Retina (tissue), 1 donor: Measurements from ENCODE around the gene TAS2R39.
"Not testable (repeated sequence)": the region's sequence is repeated elsewhere in the genome, so short reads cannot be mapped to it uniquely, and the experiment has no call there.

Experiments
- DNase-seq: peaks from one replicate; pipeline ENCODE4 v3.0.0-alpha.2; 2016

Gene TAS2R39

GRCh38 chr7:143183024-143183423, at the start of gene TAS2R39:
Gene TAS2R39 (plus strand): TSS chr7:143183419. CDS start chr7:143183419, 0 bp downstream.
- no peak for DNase-seq

GRCh38 chr7:143147070-143147469, 36.1 kb upstream of the TAS2R39 start:
- no peak for DNase-seq

DNA sequence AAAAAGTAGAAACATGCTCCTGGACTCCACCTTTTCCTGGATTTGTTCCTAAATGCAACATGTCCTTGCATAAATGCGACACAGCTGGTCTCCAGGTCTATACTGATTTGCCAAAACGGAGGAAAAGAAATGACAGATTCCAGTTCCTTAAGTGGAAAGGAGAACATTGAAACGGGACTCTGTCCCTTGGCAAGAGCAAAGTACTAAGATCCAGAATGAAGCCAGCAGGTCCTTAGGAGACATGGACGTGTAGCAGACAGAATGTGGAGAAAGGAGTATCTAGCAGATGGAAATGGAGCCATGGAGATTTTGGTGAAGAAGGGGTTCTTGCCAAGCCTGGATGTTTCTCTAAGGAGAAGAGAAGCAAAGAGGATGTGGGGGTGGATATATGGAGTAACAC, 35.2 kb upstream of the TAS2R39 start:
- DNase-seq = no peak

GRCh38 chr7:143148651-143149050, 34.6 kb upstream of the TAS2R39 start:
- DNase-seq = no peak

- DNase-seq = not testable (repeated sequence)
These were observed 32.5 kb upstream of the TAS2R39 start for GRCh38 chr7:143150696-143151095.

DNA sequence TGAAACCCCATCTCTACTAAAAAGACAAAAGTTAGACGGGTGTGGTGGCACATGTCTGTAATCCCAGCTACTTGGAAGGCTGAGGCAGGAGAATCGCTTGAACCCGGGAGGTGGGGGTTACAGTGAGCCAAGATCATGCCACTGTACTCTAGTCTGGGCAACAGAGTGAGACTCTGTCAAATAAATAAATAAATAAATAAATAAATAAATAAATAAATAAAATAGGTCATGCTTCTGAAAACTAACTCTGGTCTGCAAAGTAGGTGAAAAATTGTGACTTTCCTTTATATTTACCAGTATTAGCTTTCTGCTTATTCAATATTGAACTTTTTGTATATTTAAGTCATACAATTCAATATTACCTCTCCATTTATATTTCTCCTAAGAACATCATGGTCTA, 24.6 kb upstream of the TAS2R39 start:
- not testable (repeated sequence) for DNase-seq

DNA sequence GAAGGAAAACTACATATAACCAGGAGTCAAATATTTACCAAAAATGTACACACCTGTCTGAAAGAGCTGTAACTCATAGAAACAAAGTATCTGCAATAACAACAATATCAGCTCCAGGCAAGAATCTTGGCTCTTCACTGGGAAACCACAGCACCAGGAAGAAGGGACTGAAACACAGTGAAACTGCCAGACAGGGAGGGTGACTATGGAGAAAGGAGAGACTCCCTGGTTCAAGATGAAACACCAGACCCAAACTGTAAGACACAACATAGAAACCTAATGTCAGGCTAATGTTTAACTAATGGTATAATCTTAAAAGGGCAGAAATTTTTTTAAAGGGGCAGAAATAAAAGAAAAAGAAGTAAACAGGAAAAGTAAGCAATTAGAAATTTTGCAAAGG, 11.5 kb upstream of the TAS2R39 start:
- no peak for DNase-seq

GRCh38 chr7:143172354-143172753, 10.9 kb upstream of the TAS2R39 start:
- no peak for DNase-seq

DNA sequence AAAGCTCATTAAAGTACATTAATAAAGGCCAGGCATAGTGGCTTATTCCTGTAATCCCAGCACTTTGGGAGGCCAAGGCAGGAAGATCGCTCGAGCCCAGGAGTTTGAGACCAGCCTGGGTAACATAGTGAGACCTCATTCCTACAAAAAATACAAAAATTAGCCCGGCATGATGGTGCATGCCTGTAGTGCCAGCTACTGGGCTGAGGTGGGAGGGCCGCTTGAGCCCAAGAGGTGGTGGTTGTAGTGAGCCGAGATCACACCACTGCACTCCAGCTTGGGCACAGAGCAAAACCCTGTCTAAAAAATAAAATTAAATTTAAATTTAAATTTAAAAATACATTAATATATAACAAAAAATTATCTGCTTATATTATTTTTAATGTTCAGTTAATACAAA, 7.1 kb upstream of the TAS2R39 start:
- no peak for DNase-seq

- no peak for DNase-seq
These were observed 5.7 kb upstream of the TAS2R39 start for GRCh38 chr7:143177374-143178119.

GRCh38 chr7:143180771-143181170, 2.4 kb upstream of the TAS2R39 start:
- not testable (repeated sequence) for DNase-seq

- DNase-seq = no peak
These were observed 1.9 kb upstream of the TAS2R39 start for GRCh38 chr7:143181349-143181748.

DNA sequence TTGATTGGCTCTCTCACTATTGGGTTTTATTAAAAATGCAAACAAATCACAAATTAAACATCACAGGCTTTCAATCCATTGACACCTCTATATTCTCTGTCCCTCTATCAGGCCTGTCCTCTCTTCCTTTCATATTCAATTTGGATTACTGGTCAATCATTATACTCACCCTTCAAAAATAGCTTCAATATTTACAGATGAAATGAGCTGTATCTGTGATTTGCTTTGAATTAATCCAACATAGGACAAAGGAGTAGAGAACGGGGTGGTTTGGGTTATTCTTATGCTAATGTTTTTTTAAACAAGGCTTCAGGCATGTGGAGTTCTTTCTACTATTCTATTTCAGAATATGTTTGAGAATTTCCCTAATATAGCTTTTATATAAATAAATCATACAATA, 2.3 kb downstream of the TAS2R39 start:
- DNase-seq = no peak

DNA sequence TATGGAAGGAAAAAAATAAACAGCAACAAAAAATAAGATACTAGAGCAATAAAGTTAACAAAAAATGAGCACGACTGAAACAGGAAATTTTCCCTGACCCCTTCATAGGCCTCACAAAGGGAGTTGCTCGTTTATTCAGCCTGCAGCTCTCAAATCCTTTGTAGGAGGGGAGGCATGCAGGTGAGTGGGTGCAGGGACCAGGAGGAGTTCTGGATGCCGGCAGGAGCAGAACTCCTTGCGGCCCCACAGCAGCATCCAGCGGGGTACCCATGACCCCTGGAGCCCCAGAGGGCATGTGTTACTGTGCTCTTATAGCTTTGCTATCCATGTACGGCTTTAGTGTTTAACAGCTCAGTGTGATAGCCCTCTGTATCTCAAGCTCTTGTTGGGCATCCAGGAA, 5.8 kb downstream of the TAS2R39 start:
- DNase-seq = no peak

DNA sequence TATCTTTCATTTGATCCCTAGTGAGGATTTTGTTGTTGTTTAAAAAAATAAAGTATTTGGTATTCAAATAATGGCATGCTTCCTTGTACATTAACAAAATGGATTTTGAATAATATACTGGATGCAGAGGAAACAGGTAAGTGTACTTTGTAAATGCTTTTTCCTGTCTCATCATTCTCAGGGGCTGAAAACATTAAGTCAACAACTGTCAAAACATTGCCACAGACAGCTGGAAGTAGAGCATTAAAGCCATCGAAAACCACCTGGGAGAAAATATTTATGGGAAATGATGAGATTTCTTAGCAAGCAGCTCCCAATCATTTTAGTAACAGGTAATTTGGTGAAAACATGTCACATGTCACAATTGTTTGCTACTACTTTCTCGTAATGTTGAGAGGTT, 10.7 kb downstream of the TAS2R39 start:
- no peak for DNase-seq

DNA sequence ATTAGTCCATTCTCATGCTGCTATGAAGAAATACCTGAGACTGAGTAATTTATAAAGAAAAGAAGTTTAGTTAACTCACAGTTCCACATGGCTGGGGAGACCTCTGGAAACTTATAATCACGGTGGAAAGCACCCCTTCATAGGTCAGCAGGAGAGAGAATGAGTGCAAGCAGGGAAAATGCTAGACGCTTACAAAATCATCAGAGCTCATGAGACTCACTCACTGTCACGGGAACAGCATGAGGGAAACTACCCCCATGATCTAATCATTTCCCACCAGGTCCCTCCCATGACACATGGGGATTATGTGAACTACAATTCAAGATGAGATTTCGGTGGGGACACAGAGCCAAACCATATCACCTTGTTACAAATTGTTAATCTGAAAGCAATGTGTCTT, 15.8 kb downstream of the TAS2R39 start:
- DNase-seq = no peak

- DNase-seq = no peak
These were observed 18.9 kb downstream of the TAS2R39 start for GRCh38 chr7:143202161-143202560.

GRCh38 chr7:143203386-143203785, 20.2 kb downstream of the TAS2R39 start:
- DNase-seq = no peak

- no peak for DNase-seq
These were observed 22.5 kb downstream of the TAS2R39 start for GRCh38 chr7:143205560-143206293.

DNA sequence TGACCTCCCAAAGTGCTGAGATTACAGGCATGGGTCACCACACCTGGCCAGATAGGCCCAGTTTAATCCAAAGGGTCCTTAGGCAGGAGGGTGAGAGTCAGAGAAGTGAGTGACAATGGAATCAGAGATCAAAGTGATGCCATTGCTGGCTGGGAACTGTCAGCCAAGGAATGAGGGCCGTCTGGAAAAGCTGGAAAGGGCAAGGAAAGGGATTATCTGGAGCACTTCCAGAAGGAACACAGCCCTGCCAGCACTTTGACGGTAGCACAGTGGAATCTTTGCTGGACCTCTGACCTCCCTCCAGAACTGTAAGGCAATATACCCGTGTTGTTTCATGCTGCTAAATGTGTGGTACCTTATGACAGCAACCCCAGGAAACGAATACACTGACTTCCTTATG, 27.3 kb downstream of the TAS2R39 start:
- no peak for DNase-seq

DNA sequence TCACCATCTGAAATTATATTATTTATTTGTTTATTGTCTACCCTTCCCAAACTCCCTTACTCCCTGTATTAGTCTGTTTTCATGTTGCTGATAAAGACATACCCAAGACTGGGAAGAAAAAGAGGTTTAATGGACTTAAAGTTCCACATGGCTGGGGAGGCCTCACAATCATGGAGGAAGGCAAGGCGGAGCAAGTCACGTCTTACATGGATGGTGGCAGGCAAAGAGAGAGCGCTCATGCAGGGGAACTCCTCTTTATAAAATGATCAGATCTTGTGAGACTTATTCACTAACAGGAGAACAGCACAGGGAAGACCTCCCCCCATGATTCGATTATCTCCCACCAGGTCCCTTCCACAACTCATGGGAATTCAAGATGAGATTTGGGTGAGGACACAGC, 30.3 kb downstream of the TAS2R39 start:
- DNase-seq = not testable (repeated sequence)

GRCh38 chr7:143214789-143215679, 31.8 kb downstream of the TAS2R39 start:
- peak; percentile 81 for DNase-seq

DNA sequence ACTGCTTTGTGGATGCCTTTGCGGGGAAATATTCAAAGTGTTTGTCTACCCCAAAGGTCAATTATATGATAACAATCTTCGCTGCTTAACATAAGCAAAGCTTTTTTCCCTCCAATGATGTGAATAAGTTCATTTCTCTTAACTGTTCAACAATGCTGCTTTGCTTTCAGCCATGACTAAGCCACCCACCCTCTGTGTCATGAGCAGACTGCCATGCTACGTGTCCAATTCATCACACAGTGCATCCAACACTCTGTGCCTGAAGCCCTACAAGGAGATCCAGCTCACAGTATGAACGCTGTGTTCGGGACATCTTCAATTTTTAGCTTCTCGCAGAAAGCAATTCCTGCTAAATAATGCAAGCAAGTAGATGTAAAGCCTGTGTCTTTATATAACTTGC, 32.9 kb downstream of the TAS2R39 start:
- DNase-seq = no peak
